ENCODE measurements around the gene UTF1. TPM values are rescaled to one million over a fixed set of nuclear protein-coding genes. Genes with fewer than 3 reads are reported as not detected.

UTF1 gene
- total and polyA plus RNA-seq, 8 donors: not detected

GRCh38 chr10:133242611-133243356 lies 12.8 kb downstream of the UTF1 start:
- intact Hi-C loops (cut with DNase I): no loop called here
- Histone ChIP-seq H3K4me3 (no peak overlapping the region), H3K4me1 (no peaks in the 10 kb centered on the region), H3K36me3 (no peaks in the 10 kb centered on the region), H3K9me3 (no peaks in the 10 kb centered on the region), H3K27ac (no peak overlapping the region), H3K27me3 (peaks cover 0 to 24% (median under 1%) of the 10 kb centered on the region in 4 donors)
- FAIRE-seq (no peak), ATAC-seq (no peak), DNase-seq (no peak)
- TF ChIP-seq CTCF (IDR thresholded peaks at IDR 0.05): no peak
- WGBS, 2 donors: 66 to 76% methylated on average over 27 of the region's 27 CpGs

GRCh38 chr10:133243593-133243992 lies 13.6 kb downstream of the UTF1 start:
- intact Hi-C loops (cut with DNase I): no loop called here
- Histone ChIP-seq H3K27ac (no peak overlapping the region), H3K4me3 (no peak overlapping the region), H3K36me3 (no peaks in the 10 kb centered on the region), H3K4me1 (no peaks in the 10 kb centered on the region), H3K9me3 (no peaks in the 10 kb centered on the region), H3K27me3 (peaks cover 0 to 24% (median 0%) of the 10 kb centered on the region in 4 donors)
- 53 to 55% methylated on average over 14 of the region's 14 CpGs for WGBS, 2 donors
- DNase-seq (no peak), ATAC-seq (no peak), FAIRE-seq (no peak)
- no peak for TF ChIP-seq CTCF (IDR thresholded peaks at IDR 0.05)

- Histone ChIP-seq H3K27ac (no peak overlapping the region), H3K36me3 (no peaks in the 10 kb centered on the region), H3K9me3 (no peaks in the 10 kb centered on the region), H3K4me3 (no peak overlapping the region), H3K27me3 (peaks cover 0 to 13% (median 0%) of the 10 kb centered on the region in 4 donors), H3K4me1 (no peaks in the 10 kb centered on the region)
- 50 to 57% methylated on average over 29 to 33 of the region's 33 CpGs for WGBS, 2 donors
- TF ChIP-seq CTCF (IDR thresholded peaks at IDR 0.05): no peak
- peak in 2 of 4 donors; percentile 43 to 56 for ATAC-seq
- no peak for FAIRE-seq
- no peak for DNase-seq
- intact Hi-C loops (cut with DNase I): no loop called here
Measured at GRCh38 chr10:133245439-133246235, 15.6 kb downstream of the UTF1 start.

- TF ChIP-seq CTCF (IDR thresholded peaks at IDR 0.05): no peak
- ATAC-seq (no peak), DNase-seq (no peak), FAIRE-seq (no peak)
- intact Hi-C loops (cut with DNase I): no loop called here
- no peaks in the 10 kb centered on the region for H3K4me1 ChIP-seq
- no peak overlapping the region for H3K27ac ChIP-seq
- no peak overlapping the region for H3K4me3 ChIP-seq
- no peaks in the 10 kb centered on the region for H3K36me3 ChIP-seq
- peaks cover 0 to 9% (median 0%) of the 10 kb centered on the region in 4 donors for H3K27me3 ChIP-seq
- 57 to 60% methylated on average over 12 of the region's 12 CpGs for WGBS, 2 donors
- no peaks in the 10 kb centered on the region for H3K9me3 ChIP-seq
Measured at GRCh38 chr10:133246236-133246626, 16.2 kb downstream of the UTF1 start.
